Measurements from ENCODE around the gene MAP4K5. TPM values are rescaled to one million over a fixed set of nuclear protein-coding genes. Genes with fewer than 3 reads are reported as not detected.

Gene MAP4K5
- total and polyA plus RNA-seq, 2 of the 4 experiments (the other 2 are of a cell fraction), result 33.1 to 46.1 TPM

DNA sequence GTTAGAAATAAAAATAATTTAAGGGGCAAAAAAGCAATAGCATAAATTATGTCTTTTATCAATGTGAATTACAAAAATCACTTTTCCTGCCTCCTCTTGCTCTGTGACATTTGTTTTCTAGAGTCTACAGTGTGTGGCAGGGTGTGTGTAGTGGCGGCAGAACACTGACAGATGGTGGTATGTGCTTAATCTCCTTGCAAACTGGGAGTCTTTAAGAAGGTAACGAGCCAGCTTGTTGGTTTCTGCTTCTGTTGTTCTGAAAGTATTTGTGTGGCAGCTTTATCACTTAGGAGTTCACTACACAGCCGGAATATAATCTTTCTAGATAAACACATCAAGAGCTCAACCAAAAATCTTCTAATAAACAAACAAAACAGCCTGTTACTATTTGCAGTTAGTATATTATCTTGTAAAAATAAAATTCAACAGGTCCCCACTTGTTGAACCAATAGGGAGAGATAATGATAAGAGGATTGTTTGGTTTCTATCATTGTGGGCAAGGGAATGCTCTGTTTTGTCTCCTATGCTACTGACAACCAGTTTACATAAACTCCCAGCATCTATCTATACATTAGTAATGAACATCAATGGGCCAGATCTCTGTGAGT is 148.6 kb downstream of the MAP4K5 start:
- intact Hi-C loops (cut with micrococcal nuclease) (no loop called here), in situ Hi-C loops (cut with MboI; ENCODE audit: low sequenced_read_pairs) (no loop called here), dilution Hi-C loops (cut with HindIII; ENCODE audit: low sequenced_read_pairs, unreplicated experiment) (no loop called here)
- Histone ChIP-seq H3K4me2 (ENCODE audit: low read depth, low read length) (no peak overlapping the region), H2BK15ac (ENCODE audit: low read depth, low read length) (no peak overlapping the region), H2BK120ac (ENCODE audit: low read depth, low read length) (no peak overlapping the region), H3K36me3 (ENCODE audit: control insufficient read depth, insufficient read depth, low read length) (peaks cover 10% of the 10 kb centered on the region; the same call in 1 of the 2 replicates), H2AK5ac (ENCODE audit: low read depth, low read length) (no peak overlapping the region), H3K23ac (ENCODE audit: low read depth, low read length) (no peak overlapping the region), H3K18ac (ENCODE audit: low read depth, low read length) (no peak overlapping the region), H2BK20ac (ENCODE audit: low read depth, low read length) (no peak overlapping the region), H3K14ac (replicated peaks; ENCODE audit: low read depth, low read length) (no peak overlapping the region), H3K4ac (ENCODE audit: low read depth, low read length) (no peak overlapping the region), H3K27me3 (ENCODE audit: control insufficient read depth, insufficient read depth, low read length) (no peaks in the 10 kb centered on the region), H2AFZ (replicated peaks; ENCODE audit: low read length, poor library complexity) (no peak overlapping the region), H3K9ac (ENCODE audit: low read depth, low read length) (no peak overlapping the region), H2AK9ac (replicated peaks; ENCODE audit: low read depth, low read length, poor library complexity) (no peak overlapping the region), H3K9me3 (ENCODE audit: control insufficient read depth, insufficient read depth, low read length) (no peaks in the 10 kb centered on the region), H4K20me1 (ENCODE audit: insufficient read depth, low read length) (no peaks in the 10 kb centered on the region), H3K4me1 (ENCODE audit: control insufficient read depth, insufficient read depth, low read length) (no peaks in the 10 kb centered on the region), H3K79me1 (ENCODE audit: low read depth in 1 of 2, low read length in 2 of 2) (no peaks in the 10 kb centered on the region), H4K5ac (ENCODE audit: low read depth, low read length) (no peak overlapping the region), H3K4me3 (ENCODE audit: insufficient read depth, low read depth, low read length) (no peak overlapping the region), H2BK5ac (ENCODE audit: low read depth, low read length, poor library complexity, severe bottlenecking) (no peak overlapping the region), H4K8ac (ENCODE audit: low read depth in 2 of 2, low read length in 2 of 2) (no peak overlapping the region), H4K91ac (ENCODE audit: insufficient read depth, low read depth, low read length) (no peak overlapping the region), H3K56ac (ENCODE audit: extremely low read depth, insufficient read depth, low read length) (no peak overlapping the region), H3K27ac (ENCODE audit: insufficient read depth, low read length) (no peak overlapping the region), H3K9me1 (ENCODE audit: insufficient read depth, low read length) (peaks cover 8% of the 10 kb centered on the region; the same call in 1 of the 2 replicates)
- ChIA-PET CTCF (no interaction called here), POLR2A (ENCODE audit: unreplicated experiment) (no interaction called here)
- TF ChIP-seq CEBPB (IDR thresholded peaks at IDR 0.05; ENCODE audit: low read depth, low read length), result no peak
- no peak for TF ChIP-seq MAFK (IDR thresholded peaks at IDR 0.05; ENCODE audit: low read depth, low read length)
- DNase-seq (no peak), ATAC-seq (ENCODE audit: low read depth) (peak; percentile 37)
- WGBS, 2 experiments (ENCODE audit: extremely low coverage in 2 of 2, insufficient read length in 1 of 2), result no CpG with 5 or more reads among the region's 3 CpGs
- BruUV-seq (replicated peaks), result no TSS peak

Data from IMR-90 (cell line).